A673 (cell line): ENCODE measurements around the gene PNMA8C. TPM values are rescaled to one million over a fixed set of nuclear protein-coding genes. Genes with fewer than 3 reads are reported as not detected.

Experiments used
- BruUV-seq: library from RNA; stranded (reverse); fragments of 400-500 nt; replicated peaks from 2 replicates; lab custom pipeline; 2021; lab: Mats Ljungman, UMichigan
- CTCF ChIA-PET: fragments of 300-600 bp; sonication (Branson Sonifier 250); formaldehyde crosslinking; loops from one replicate; lab custom pipeline; 2022; ENCODE audit warnings: antibody characterized with exemption; lab: Charles Lee
- POLR2A ChIA-PET: fragments of 300-600 bp; sonication (Branson Sonifier 250); formaldehyde crosslinking; loops from one replicate; lab custom pipeline; 2022; ENCODE audit warnings: antibody characterized with exemption; ENCODE audit not compliant: low non-redundant PET; lab: Charles Lee
- DNase-seq: peaks from one replicate; pipeline ENCODE4 v3.0.0-alpha.2; 2015; ENCODE audit warnings: low spot score
- H3K27ac ChIP-seq: fragments of 200-600 bp; sonication (generic); 2 replicates; pipeline ENCODE4 v1.5.1; 2016; ENCODE audit warnings: mixed run types, low read depth, mild to moderate bottlenecking, mixed read lengths, antibody characterized with exemption, low read length; ENCODE audit not compliant: poor library complexity, severe bottlenecking
- H3K27me3 ChIP-seq: fragments of 200-600 bp; sonication (generic); replicated peaks from 2 replicates; pipeline ENCODE4 v1.6.1; 2017; ENCODE audit warnings: mixed run types, low read depth, mild to moderate bottlenecking, mixed read lengths, antibody characterized with exemption, low read length; ENCODE audit not compliant: insufficient read depth, poor library complexity
- H3K36me3 ChIP-seq: fragments of 200-600 bp; sonication (generic); 2 replicates; pipeline ENCODE4 v1.6.1; 2016; ENCODE audit warnings: mixed run types, mild to moderate bottlenecking, mixed read lengths, antibody characterized with exemption, low read length; ENCODE audit not compliant: insufficient read depth, poor library complexity, severe bottlenecking
- H3K4me1 ChIP-seq: fragments of 200-600 bp; sonication (generic); 2 replicates; pipeline ENCODE4 v1.6.1; 2017; ENCODE audit warnings: mixed run types, mild to moderate bottlenecking, mixed read lengths, antibody characterized with exemption, low read length; ENCODE audit not compliant: insufficient read depth, poor library complexity, severe bottlenecking
- H3K4me3 ChIP-seq: fragments of 200-600 bp; sonication (generic); 2 replicates; pipeline ENCODE4 v1.5.1; 2016; ENCODE audit warnings: low read depth, mixed run types, mild to moderate bottlenecking, mixed read lengths, low read length; ENCODE audit not compliant: poor library complexity, severe bottlenecking
- H3K9me3 ChIP-seq: fragments of 200-600 bp; sonication (generic); 2 replicates; pipeline ENCODE4 v1.6.1; 2016; ENCODE audit warnings: mixed run types, low read depth, mild to moderate bottlenecking, mixed read lengths, antibody characterized with exemption, low read length; ENCODE audit not compliant: poor library complexity, severe bottlenecking
- EZH2 ChIP-seq: fragments of 200-600 bp; sonication (generic); IDR thresholded peaks from 2 replicates; pipeline ENCODE4 v1.6.1; 2017; ENCODE audit warnings: borderline replicate concordance, low read depth, mild to moderate bottlenecking, mixed read lengths, antibody characterized with exemption, low read length; ENCODE audit not compliant: poor library complexity, severe bottlenecking
- intact Hi-C: fragments of 100-400 bp; cut with micrococcal nuclease; formaldehyde crosslinking; loops from one replicate; pipeline ENCODE4 v1.10.0; 2022; ENCODE audit not compliant: unreplicated experiment
- total RNA-seq: library from RNA; stranded (reverse); gene quantifications from 2 replicates; pipeline ENCODE4 v1.2.3, GENCODE V29; 2021
- TF ChIP-seq, protein P1 (sequence below): fragments of 300-800, 200-600 bp; sonication (generic); conservative IDR thresholded peaks from 2 replicates; pipeline ENCODE4 v1.5.1; 2017; ENCODE audit warnings: low read depth, mild to moderate bottlenecking, antibody characterized with exemption, low read length, moderate library complexity, mixed read lengths

PNMA8C gene
- total RNA-seq, 1 experiment from 2014 or later = not detected

DNA sequence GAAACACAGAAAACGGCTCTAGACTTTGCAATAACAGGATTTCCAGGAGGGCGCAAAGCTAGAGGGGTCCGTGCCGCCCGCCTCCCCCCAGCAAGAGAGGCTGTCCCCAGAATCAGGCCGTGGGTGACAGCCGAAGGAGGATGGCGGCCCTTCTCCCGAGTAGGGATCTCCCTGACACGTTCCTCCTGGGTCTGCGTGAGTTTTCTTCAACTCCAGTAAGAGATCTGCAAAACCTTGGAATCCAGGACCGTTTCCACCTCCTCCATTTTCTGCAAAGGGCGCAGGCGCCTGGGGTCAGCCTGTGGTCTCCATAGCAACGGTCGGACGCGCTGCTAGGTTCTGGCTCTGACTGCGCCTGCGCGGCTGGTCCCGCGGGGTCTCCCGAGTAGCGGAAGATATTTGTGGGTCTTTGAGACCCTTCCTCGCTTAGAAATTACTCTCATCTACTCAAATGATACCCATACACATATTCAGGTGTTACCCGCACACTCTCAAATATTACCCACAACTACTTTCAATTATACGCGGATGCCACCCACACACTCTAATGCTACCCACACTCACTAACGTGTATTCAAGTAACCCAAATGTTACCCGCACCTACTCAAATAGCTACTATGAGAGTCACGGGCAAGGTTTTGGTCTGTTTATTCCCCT is 2.1 kb downstream of the PNMA8C start:
- H3K4me3 ChIP-seq = peak overlapping the region; percentile 57
- H3K27me3 ChIP-seq = no peaks in the 10 kb centered on the region
- peak overlapping the region; percentile 35 for H3K27ac ChIP-seq
- peak; percentile 90 for DNase-seq
- H3K9me3 ChIP-seq = no peaks in the 10 kb centered on the region
- CTCF ChIA-PET = interaction anchor here (0.6 kb wide), 1 partner anchor 439 kb away, joined by 7 read pairs; no protein-coding TSS in a partner anchor
- TF ChIP-seq, protein P1, sequence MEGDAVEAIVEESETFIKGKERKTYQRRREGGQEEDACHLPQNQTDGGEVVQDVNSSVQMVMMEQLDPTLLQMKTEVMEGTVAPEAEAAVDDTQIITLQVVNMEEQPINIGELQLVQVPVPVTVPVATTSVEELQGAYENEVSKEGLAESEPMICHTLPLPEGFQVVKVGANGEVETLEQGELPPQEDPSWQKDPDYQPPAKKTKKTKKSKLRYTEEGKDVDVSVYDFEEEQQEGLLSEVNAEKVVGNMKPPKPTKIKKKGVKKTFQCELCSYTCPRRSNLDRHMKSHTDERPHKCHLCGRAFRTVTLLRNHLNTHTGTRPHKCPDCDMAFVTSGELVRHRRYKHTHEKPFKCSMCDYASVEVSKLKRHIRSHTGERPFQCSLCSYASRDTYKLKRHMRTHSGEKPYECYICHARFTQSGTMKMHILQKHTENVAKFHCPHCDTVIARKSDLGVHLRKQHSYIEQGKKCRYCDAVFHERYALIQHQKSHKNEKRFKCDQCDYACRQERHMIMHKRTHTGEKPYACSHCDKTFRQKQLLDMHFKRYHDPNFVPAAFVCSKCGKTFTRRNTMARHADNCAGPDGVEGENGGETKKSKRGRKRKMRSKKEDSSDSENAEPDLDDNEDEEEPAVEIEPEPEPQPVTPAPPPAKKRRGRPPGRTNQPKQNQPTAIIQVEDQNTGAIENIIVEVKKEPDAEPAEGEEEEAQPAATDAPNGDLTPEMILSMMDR = no peak
- TF ChIP-seq EZH2 = no peak
- H3K36me3 ChIP-seq = no peaks in the 10 kb centered on the region
- BruUV-seq = no TSS peak
- POLR2A ChIA-PET = no interaction called here
- H3K4me1 ChIP-seq = peaks cover 7% of the 10 kb centered on the region
- intact Hi-C loops = no loop called here

DNA sequence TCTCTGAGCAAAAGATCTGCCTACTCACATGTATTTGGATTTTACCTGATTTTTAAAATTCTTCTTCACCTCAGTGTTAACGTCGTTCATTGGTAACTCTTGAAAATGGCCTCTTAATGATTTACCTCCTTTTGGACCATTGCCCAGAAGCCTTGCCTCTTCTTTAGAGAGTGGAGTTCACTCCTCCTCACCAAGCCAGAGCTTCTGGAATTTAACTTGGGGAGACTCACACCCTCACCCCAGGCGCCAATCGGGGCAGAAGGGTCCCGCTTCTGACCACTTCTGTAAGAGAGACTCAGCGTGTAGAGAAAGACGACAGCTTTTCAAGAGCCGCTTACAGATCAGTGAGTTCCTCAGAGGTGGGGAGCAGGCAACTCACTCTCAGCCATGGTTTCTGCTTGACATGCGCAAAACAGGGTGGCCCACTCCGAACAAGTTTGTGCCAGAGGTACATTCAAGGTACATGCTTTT is 2.7 kb downstream of the PNMA8C start:
- peak; percentile 58 for DNase-seq
- POLR2A ChIA-PET = no interaction called here
- no peak for TF ChIP-seq EZH2
- TF ChIP-seq, protein P1 = no peak
- Histone ChIP-seq H3K4me3 (peak overlapping the region; percentile 57), H3K9me3 (no peaks in the 10 kb centered on the region), H3K27me3 (no peaks in the 10 kb centered on the region), H3K4me1 (peaks cover 7% of the 10 kb centered on the region), H3K27ac (peak overlapping the region; percentile 35), H3K36me3 (no peaks in the 10 kb centered on the region)
- BruUV-seq = no TSS peak
- CTCF ChIA-PET = no interaction called here
- intact Hi-C loops = no loop called here

DNA sequence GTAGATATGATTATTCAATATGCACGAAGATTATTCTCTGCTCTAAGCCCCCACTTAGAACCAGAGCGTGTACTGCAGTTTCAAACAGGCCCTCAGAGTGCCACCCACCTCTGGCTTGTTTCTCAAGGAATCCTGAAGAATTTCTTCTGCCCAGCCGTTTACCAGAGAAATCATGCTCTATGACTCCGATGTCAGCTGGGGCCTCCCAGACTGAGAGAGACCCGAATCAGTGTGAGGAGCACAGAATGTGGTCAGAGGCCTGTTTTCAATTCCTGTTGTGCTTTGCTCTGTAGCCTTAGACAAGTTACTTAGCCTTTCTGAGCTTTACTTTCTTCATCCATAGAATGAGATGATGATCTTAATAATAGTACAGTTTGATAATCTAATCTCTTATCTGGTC is 5.5 kb downstream of the PNMA8C start:
- CTCF ChIA-PET = no interaction called here
- POLR2A ChIA-PET = interaction anchor here (0.7 kb wide), 1 partner anchor 296 kb away, joined by 7 read pairs; no protein-coding TSS in a partner anchor
- no peak for DNase-seq
- no TSS peak for BruUV-seq
- Histone ChIP-seq H3K4me1 (peaks cover 13% of the 10 kb centered on the region), H3K27me3 (no peaks in the 10 kb centered on the region), H3K36me3 (no peaks in the 10 kb centered on the region), H3K4me3 (no peak overlapping the region), H3K9me3 (no peaks in the 10 kb centered on the region), H3K27ac (no peak overlapping the region)
- intact Hi-C loops = no loop called here
- no peak for TF ChIP-seq EZH2
- TF ChIP-seq, protein P1 = no peak
